ENCODE data around the gene DCLK3. TPM values are rescaled to one million over a fixed set of nuclear protein-coding genes. Genes with fewer than 3 reads are reported as not detected.

DCLK3 gene
- total RNA-seq, 1 donor from 2014 or later = not detected

GRCh38 chr3:36777424-36778218 lies 13.3 kb upstream of the DCLK3 start:
- ChIA-PET POLR2A (no interaction called here), CTCF (no interaction called here)
- Mint-ChIP-seq H3K27me3 (peaks cover 7% of the 10 kb centered on the region), H3K9me3 (no peaks in the 10 kb centered on the region), H3K27ac (no peak overlapping the region), H3K4me3 (no peak overlapping the region), H3K4me1 (no peaks in the 10 kb centered on the region), H3K36me3 (ENCODE audit: low read depth) (no peaks in the 10 kb centered on the region)
- intact Hi-C loops (cut with micrococcal nuclease) = no loop called here
- TF ChIP-seq, protein P1, sequence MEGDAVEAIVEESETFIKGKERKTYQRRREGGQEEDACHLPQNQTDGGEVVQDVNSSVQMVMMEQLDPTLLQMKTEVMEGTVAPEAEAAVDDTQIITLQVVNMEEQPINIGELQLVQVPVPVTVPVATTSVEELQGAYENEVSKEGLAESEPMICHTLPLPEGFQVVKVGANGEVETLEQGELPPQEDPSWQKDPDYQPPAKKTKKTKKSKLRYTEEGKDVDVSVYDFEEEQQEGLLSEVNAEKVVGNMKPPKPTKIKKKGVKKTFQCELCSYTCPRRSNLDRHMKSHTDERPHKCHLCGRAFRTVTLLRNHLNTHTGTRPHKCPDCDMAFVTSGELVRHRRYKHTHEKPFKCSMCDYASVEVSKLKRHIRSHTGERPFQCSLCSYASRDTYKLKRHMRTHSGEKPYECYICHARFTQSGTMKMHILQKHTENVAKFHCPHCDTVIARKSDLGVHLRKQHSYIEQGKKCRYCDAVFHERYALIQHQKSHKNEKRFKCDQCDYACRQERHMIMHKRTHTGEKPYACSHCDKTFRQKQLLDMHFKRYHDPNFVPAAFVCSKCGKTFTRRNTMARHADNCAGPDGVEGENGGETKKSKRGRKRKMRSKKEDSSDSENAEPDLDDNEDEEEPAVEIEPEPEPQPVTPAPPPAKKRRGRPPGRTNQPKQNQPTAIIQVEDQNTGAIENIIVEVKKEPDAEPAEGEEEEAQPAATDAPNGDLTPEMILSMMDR (IDR thresholded peaks at IDR 0.05) = no peak
- DNase-seq (no peak), ATAC-seq (ENCODE audit: low read depth) (no peak)

DNA sequence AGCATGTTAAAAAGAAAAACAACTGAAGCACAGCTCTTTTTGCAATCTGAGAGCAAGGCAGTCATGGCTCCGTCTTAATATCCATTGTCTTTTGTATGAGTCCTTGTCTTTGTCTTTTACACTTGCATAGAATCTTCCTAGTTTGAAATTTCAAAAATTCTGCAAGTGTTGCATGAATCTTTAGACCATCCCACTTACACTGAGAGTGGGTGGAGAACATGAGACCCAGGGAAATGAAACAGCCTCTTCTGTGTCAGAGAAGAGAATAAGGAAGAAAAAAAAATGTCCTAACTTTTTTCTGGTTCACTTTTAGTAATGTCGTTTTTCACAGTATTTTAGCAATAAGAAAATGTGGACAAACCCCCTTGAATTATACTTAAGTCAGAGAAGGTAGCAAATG lies 12.1 kb upstream of the DCLK3 start:
- Mint-ChIP-seq H3K27me3 (peaks cover 2% of the 10 kb centered on the region), H3K4me1 (no peaks in the 10 kb centered on the region), H3K9me3 (no peaks in the 10 kb centered on the region), H3K36me3 (ENCODE audit: low read depth) (no peaks in the 10 kb centered on the region), H3K4me3 (no peak overlapping the region), H3K27ac (no peak overlapping the region)
- intact Hi-C loops (cut with micrococcal nuclease) = no loop called here
- ATAC-seq (ENCODE audit: low read depth) (no peak), DNase-seq (no peak)
- TF ChIP-seq, protein P1 (IDR thresholded peaks at IDR 0.05) = no peak
- CTCF ChIA-PET = no interaction called here
- POLR2A ChIA-PET = no interaction called here

DNA sequence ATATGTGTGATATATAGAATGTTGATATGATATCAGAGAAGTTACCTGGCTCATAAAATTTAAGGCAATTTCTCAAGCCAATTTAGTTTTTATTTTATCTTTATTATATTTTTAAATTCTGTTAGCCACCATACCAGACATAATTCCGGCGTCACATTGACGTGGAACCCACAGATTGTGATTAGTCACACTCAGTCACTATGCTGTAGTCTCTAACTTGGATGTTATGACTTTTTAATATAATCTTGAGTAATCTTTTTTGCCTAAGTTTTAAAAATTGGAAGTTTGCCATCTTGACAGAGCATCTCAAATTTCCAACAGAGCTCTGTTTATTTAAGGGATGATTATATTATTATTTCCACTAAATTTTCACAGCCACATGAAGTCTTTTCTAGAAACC lies 9.7 kb upstream of the DCLK3 start:
- TF ChIP-seq, protein P1 (IDR thresholded peaks at IDR 0.05) = no peak
- ATAC-seq (ENCODE audit: low read depth) = no peak
- H3K4me3 Mint-ChIP-seq = no peak overlapping the region
- intact Hi-C loops (cut with micrococcal nuclease) = no loop called here
- no peaks in the 10 kb centered on the region for H3K9me3 Mint-ChIP-seq
- H3K4me1 Mint-ChIP-seq = no peaks in the 10 kb centered on the region
- ChIA-PET POLR2A (no interaction called here), CTCF (no interaction called here)
- H3K27me3 Mint-ChIP-seq = peaks cover 8% of the 10 kb centered on the region
- H3K36me3 Mint-ChIP-seq (ENCODE audit: low read depth) = no peaks in the 10 kb centered on the region
- no peak for DNase-seq
- no peak overlapping the region for H3K27ac Mint-ChIP-seq

- POLR2A ChIA-PET = no interaction called here
Observed at GRCh38 chr3:36771931-36772330, 7.6 kb upstream of the DCLK3 start.

GRCh38 chr3:36769926-36770325 lies 5.6 kb upstream of the DCLK3 start:
- DNase-seq = no peak
- Mint-ChIP-seq H3K4me1 (no peaks in the 10 kb centered on the region), H3K36me3 (ENCODE audit: low read depth) (no peaks in the 10 kb centered on the region), H3K27ac (no peak overlapping the region), H3K4me3 (no peak overlapping the region), H3K9me3 (no peaks in the 10 kb centered on the region), H3K27me3 (peaks cover 34% of the 10 kb centered on the region)
- ATAC-seq (ENCODE audit: low read depth) = no peak
- ChIA-PET POLR2A (no interaction called here), CTCF (interaction anchor here (1.3 kb wide), 1 partner anchor 14 kb away, joined by 3 read pairs; no protein-coding TSS in a partner anchor)
- TF ChIP-seq, protein P1 (IDR thresholded peaks at IDR 0.05) = no peak
- intact Hi-C loops (cut with micrococcal nuclease) = no loop called here

More at GRCh38 chr3:36771931-36772330, 7.6 kb upstream of the DCLK3 start:
- intact Hi-C loops (cut with micrococcal nuclease) = no loop called here
- H3K27me3 Mint-ChIP-seq = peaks cover 24% of the 10 kb centered on the region
- no peak overlapping the region for H3K4me3 Mint-ChIP-seq
- no peak overlapping the region for H3K27ac Mint-ChIP-seq
- H3K36me3 Mint-ChIP-seq (ENCODE audit: low read depth) = no peaks in the 10 kb centered on the region
- no peak for DNase-seq
- CTCF ChIA-PET = no interaction called here
- TF ChIP-seq, protein P1 (IDR thresholded peaks at IDR 0.05) = no peak
- no peaks in the 10 kb centered on the region for H3K9me3 Mint-ChIP-seq
- no peaks in the 10 kb centered on the region for H3K4me1 Mint-ChIP-seq
- ATAC-seq (ENCODE audit: low read depth) = no peak
